DMS53 (cell line): ENCODE data around the gene SST.

Source experiments
- DNase-seq: peaks from one replicate; lab custom pipeline; 2025; lab: John Stamatoyannopoulos, UW

SST gene

GRCh38 chr3:187629711-187630110, 40.5 kb downstream of the SST start:
- no peak for DNase-seq

DNA sequence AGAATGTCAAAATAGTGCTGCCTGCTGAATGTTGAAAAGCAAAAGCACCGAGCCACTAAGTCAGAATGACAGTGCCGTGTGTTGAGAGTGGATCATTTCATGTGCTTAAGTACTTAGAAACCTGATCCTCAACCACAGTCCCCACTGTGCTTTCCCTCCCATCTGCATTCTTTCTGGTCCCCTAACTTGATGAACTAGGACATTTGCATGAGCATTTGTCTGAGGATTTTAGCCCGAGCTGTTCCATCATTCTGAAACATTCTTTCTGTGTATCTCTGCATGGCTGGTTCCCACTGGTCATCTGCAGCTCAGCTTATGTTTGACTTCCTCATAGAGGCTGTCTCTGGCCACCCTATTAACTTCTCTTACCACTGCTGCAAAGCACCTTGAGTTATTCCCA, 42.0 kb downstream of the SST start:
- peak; percentile 34 for DNase-seq

DNA sequence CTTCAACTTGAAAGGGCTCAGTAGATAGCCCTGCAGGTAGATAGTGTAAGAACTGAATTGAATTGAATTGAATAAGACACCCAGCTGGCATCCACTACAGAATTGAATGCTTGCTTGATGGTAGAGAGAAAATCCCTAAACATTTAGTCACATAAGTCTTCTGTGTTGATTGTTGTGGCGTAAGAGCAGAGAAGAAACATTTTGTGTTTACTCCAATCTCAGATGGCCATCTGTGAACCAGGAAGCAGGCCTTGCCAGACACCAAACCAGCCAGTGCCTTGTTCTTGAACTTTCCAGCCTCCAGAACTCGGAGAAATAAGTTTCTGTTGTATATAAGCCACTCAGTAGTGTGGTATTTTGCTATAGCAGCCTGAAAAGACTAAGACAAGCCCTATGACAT, 43.6 kb downstream of the SST start:
- no peak for DNase-seq

DNA sequence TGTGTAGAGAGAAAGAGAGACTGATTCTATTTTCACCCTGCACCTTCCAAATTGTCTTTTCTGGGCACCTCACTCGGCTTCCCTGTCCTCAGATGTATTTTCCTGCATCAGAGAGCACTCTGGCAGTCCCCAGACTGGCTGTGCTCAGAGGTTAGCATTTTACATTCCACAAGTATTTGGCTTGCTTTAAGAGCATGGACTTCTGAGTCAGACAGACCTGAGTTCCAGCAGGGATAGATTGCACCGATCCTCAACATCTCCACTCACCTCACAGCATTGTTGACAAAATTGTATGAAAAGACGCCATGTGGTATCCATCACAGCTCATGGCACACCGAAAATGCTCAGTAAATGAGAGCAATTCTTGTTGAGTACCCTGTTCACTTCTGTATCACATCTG, 45.6 kb downstream of the SST start:
- DNase-seq: no peak

- DNase-seq: peak; percentile 28
Observed at GRCh38 chr3:187623285-187623814, 46.8 kb downstream of the SST start.

- DNase-seq: peak; percentile 4
Observed at GRCh38 chr3:187621881-187622280, 48.3 kb downstream of the SST start.

DNA sequence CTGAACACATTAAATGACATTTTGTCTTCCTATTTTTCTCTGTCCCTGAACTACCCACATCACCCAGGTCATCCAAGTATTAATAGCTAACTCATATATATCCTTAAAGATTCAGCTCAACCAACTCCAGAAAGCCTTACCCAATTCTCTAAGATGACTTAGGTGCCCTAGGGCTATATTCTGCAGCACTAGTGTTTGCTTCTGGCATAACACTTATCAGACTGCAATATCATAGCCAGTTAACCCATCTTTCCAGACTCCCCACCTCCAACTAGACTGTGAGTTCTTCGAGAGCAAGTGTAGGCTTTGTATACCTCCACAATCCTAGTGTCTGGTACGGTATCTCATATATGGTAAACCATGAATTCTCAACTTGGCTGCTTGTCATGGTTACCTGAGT, 50.7 kb downstream of the SST start:
- no peak for DNase-seq
